GM12872 (cell line): Measurements from ENCODE around the gene OR52E4.

ENCODE experiments used
- TF ChIP-seq, protein P1 (sequence below): IDR thresholded peaks from 3 replicates; pipeline ENCODE4 v1.5.1; 2011; ENCODE audit warnings: low read depth, mild to moderate bottlenecking, low read length, moderate library complexity; ENCODE audit not compliant: insufficient read depth

OR52E4 gene

DNA sequence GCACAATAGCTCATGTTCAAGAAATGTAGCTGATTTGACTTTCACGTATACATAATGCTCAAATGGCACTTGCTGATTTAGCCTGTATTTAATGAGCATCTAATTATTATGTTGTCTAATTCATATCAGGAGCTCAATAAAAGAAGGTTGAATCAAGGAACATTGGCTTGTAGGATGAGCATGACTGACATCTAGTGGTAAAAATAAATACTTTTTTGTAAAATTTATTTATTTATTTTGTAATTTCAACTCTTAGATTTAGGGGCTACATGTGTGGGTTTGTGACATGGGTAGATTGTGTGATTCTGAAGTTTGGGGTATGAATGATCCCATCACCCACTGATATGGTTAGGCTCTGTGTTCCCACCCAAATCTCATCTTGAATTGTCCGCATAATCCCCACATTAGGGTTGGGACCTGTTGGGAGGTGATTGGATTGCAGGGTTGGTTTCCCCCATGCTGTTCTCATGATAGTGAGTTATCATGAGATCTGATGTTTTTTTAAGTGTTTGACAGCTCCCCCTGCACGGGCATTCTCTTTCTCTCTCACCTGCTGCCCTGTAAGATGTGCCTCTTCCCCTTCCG, 10.9 kb downstream of the OR52E4 start:
- TF ChIP-seq, protein P1, sequence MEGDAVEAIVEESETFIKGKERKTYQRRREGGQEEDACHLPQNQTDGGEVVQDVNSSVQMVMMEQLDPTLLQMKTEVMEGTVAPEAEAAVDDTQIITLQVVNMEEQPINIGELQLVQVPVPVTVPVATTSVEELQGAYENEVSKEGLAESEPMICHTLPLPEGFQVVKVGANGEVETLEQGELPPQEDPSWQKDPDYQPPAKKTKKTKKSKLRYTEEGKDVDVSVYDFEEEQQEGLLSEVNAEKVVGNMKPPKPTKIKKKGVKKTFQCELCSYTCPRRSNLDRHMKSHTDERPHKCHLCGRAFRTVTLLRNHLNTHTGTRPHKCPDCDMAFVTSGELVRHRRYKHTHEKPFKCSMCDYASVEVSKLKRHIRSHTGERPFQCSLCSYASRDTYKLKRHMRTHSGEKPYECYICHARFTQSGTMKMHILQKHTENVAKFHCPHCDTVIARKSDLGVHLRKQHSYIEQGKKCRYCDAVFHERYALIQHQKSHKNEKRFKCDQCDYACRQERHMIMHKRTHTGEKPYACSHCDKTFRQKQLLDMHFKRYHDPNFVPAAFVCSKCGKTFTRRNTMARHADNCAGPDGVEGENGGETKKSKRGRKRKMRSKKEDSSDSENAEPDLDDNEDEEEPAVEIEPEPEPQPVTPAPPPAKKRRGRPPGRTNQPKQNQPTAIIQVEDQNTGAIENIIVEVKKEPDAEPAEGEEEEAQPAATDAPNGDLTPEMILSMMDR: peak; percentile 24

DNA sequence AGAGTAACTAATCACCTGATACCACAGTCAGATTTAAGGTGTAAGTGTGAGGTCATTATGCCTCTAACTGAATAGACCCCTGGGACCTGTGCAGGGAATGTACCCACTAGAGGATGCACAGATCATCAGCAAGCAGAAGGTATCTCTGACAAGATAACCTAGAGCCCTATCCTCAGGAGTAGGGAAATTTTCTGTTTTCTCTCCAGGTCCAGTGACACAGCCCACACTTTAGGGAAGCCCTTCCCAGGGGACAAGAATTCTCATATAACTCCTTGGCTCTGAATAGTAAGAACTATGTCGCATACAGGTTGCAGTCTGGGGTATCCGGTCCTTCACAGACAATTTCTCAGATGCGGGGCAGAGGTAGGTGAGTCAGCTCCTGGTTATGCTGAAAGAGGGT, 12.5 kb downstream of the OR52E4 start, which contains the start of gene OR52E5:
TSS of gene OR52E5 (plus strand) at position 301 of the 400 bp plus-strand sequence. CDS start 7,569 bp downstream, outside the sequence.
- TF ChIP-seq, protein P1: no peak

GRCh38 chr11:5899534-5899933, 19.1 kb downstream of the OR52E4 start:
- TF ChIP-seq, protein P1: no peak

DNA sequence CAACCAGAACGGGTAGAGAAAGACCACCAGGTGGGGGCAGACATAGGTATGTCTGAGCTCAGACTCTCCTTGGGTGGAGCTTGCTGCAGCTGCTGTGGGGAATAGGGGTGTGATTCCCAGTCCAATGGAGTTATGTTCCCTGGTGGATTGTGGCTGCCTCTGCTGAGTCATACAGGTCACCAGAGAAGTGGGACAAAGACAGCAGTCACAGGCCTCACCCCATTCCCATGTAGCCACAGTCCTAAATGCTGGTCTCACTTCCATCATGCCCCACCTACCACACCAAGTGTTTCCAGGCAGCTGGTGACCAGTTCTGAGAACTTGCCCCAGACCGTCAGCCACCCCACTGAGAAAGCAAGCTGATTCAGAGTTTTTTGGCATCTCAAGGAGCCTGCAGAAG, 30.1 kb downstream of the OR52E4 start:
- TF ChIP-seq, protein P1: no peak

DNA sequence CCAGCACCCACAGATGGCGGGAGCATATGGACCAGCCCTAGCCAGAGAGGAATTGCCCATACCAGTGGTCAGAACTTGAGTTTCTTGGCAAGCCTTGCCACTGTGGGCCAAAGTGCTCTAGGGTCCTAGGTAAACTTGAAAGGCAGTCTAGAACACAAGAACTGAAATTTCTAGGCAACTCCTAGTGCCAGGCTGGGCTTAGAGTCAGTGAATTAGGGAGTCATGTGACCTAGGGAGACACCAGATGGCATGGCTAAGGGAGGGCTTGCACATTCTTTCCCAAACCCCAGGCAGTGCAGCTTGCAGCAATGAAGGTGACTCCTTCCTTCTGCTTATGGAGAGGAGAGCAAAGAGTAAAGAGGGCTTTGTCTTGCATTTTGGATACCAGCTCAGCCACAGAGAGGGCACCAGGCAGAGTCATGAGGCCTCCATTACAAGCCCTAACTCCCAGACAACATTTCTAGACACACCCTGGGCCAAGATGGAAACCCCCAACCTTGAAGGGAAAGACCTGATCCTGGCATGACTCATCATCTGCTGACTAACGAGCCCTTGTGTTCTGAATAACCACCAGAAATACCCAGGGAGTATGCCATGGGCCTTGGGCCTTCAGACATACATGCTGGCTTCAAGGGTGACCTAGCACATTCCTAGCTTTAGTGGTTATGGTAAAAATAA, 42.5 kb downstream of the OR52E4 start:
- TF ChIP-seq, protein P1: no peak

GRCh38 chr11:5923427-5923776, 43.0 kb downstream of the OR52E4 start:
- TF ChIP-seq, protein P1: no peak

DNA sequence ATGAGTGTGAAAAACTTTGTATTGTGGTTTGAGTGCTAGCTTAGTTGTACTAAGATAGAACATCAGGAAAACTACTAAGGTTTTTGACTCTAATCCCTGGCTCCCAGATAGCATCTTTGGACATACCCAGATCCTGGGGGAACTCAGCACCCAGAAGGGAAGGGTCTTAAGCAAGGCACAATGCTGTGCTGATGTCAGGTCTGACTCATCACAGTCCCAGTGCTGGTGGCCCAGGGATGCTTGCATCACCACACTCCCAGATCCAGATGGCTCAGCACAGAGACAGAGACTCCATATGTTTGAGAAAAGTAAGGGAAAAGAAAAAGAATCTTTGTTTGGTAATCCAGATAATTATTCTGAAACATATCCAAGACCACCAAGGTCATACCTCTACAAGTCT, 43.4 kb downstream of the OR52E4 start:
- TF ChIP-seq, protein P1: no peak
